Cerebellar cortex (tissue), 1 donor: ENCODE results near the gene FOXC2.
"Not testable (repeated sequence)": the region's sequence is repeated elsewhere in the genome, so short reads cannot be mapped to it uniquely, and the experiment has no call there.

ENCODE experiments used
- DNase-seq: peaks from one replicate; pipeline ENCODE4 v3.0.0-alpha.2; 2015; ENCODE audit warnings: low spot score

Gene FOXC2

DNA sequence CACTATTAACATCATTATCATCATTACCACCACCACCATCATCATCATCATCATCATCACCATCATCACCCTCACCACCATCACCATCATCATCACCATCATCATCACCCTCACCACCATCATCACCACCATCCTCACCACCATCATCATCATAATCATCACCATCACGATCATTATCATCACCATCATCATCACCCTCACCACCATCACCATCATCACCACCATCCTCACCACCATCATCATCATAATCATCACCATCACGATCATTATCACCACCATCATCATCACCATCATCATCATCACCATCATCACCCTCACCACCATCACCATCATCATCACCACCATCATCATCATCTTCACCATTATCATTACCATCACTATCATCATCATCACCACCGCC, 21.3 kb downstream of the FOXC2 start:
- DNase-seq: not testable (repeated sequence)

DNA sequence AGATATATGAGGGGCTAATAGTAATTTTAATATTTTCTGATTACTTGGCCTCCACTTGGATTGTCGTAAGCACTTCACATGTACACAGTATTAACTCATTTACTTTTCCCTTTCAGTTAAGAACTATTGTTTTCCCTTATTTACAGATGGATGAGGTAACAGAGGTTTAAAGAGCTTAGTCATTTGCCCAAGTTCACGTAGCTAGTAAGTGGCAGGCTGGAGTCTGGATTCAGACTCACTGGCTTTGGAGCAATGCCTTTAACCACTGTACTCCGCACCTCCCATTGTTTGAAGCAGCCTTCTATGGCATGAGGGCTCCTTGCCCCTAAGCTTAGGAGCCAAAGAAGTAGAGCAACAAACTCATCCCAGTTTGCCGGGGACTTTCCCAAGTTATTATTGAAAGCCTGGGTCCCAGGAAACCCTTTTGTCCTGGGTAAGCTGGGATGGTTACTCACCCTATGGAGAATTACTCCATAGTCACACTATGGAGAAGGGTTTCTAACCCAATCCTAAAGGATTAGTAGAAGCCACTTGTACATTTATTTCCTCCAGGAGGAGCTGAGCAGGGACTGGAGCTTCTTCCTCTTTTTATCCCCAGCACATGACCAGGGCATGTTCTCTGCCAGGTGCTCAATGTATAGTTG, 24.0 kb downstream of the FOXC2 start:
- no peak for DNase-seq

DNA sequence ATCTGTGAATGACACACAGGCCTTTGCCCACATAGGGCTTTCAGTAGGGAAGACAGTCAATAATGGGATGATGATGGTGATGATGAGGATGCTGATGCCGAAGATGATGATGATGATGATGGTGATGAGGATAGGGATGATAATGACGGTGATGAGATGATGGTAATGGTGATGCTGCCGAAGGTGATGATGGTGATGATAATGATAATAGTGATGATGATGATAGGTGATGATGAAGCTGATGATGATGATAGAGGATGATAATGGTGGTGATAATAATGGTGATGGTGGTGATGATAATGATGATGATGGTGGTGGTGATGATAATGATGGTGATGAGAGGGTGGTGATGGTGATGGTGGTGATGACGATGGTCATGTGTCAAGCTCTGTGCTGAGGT, 24.6 kb downstream of the FOXC2 start:
- DNase-seq: no peak

DNA sequence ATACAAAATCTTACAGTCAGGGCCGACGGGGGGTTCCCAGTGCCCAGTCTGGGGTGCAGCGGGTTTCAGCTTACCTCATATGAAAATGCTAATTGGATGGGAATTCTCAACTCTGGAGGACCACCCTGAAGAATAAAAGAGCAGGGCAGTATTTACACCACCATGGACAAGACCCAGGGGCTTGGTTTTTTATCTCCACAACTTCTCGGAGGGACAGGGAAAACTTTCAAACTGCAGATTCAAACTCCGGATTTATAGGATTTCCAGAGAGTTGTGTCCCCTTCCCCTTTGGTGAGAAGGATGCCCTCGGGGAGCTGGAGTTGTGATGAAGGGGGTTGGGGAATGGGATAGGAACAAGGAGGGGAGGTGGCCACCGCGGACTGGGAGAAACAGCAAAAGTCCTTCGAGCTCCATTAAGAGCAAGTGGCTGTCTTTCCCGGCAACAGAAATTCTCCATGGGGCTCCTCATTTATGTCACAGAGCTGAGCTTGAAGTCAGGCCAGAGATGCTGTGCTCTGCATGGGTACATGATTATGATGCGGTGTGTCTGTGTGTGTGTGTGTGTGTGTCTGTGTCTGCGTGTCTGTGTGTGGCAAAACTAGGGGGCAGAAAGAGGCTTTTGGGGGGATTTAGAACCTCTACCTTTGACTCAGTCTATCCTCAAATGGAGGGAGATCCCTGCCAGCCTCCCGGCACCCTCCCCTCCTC, 27.4 kb downstream of the FOXC2 start:
- DNase-seq: no peak

DNA sequence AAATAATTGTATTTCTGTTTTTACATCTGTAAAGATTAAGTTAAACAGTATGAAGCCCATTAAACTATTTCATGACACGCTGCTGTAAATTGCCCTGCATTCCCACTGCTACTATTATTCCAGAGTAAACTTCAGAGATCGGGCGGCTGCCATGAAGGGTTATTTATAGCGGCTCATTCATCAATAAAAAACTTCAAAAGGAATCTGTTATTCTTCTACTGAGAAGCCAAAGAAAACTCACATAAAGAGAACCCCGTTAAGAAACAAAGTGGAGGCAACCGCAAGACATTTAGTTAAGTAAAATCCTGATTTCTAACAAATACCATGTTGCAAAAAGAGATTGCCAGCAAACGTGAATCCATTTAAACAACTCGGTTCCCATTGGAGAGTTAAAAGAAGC, 28.1 kb downstream of the FOXC2 start:
- DNase-seq: no peak

DNA sequence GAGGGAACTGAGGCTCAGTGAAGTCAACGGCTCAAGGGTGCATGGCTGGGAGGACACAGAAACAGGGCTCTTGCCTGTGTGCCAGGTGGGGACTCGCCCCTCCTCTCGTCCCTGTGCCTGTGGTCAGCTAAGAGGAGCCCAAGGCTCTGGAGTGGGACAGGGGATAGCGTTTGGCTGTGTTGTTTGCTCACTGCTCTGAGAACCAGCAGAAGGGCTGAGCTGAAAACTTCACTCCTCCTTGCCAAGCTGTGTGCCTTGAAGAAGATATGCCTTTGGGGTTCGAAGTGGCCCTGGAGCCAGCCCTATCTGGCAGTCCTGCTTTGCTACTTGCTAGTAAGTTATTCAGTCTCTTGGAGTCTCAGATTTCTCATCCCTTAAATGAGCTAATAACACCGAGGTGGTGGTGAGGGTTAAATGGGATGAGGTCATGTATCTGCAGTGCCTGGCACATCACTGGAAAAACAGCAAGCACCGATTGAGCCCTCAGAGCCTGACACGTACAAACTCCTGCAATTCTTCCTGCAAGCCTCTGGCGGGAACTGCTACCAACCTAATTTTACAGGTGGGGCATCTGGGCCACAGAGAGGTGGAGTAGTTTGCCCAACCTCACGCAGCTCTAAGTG, 29.5 kb downstream of the FOXC2 start:
- no peak for DNase-seq

DNA sequence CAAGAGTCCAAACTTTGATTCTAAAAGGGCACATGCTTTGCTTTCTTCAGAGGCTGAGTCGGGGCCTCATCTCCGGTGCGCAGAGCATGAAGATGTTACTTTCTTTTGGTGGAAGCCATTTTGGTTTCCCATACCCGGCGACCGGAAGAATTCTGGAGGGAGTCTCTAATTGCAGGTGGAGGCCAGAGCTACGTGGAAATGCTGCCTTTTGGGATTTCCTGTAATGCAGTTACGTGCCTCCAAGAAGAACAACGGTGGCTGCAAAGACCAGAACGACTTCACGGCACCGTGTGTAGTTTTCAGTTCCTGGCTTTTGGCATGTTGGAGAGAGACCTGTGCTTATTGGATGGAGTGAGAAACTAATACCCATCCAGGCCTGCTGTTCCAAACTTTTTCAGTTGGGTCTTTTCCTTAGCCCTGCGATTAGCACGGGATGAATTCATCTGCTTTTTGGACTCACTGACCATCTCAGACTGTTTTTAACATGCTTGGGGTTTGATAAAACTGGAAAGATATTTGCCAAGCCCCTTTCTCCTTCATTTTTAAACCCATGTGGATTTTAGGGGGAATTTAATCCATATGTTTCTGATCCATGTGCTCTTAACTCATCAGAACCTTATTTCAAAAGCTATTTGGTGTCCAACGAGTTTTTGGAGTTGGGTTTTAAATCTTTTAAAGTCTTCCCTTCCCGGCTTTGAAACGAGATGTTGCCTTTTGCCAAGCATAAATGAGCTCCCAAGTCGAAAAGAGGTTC, 30.7 kb downstream of the FOXC2 start:
- no peak for DNase-seq

DNA sequence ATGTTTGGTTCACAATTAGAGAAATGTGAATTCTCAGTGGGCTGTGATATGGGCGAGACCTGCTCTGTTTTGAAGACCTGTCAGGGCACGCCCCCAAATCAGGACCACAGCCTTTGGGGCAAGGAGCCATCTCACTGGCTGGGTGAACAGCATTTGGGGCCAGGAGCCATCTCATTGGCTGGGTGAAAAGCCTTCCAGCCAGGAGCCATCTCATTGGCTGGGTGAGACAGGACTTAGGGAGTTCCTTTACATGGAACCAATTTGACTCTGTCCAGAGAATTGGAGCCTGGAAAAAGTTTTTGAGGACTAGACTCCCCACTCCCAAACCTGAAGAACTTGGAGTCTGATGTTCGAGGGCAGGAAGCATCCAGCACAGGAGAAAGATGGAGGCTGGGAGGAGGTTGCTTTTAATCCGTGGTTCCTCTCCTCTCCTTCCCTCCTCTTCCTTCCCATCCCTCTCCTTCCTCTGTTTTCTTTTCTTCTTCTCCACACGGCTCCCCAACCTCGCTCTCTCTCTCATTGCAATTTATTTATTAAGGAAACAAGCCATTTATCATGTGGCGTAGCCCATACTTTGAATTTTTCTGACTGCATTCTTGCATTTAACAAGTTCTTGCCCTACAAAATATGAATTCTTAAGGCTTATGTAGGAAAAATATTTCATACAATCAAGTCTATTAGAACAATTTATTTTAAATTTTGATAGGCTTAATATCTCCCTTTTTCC, 31.4 kb downstream of the FOXC2 start:
- no peak for DNase-seq

DNA sequence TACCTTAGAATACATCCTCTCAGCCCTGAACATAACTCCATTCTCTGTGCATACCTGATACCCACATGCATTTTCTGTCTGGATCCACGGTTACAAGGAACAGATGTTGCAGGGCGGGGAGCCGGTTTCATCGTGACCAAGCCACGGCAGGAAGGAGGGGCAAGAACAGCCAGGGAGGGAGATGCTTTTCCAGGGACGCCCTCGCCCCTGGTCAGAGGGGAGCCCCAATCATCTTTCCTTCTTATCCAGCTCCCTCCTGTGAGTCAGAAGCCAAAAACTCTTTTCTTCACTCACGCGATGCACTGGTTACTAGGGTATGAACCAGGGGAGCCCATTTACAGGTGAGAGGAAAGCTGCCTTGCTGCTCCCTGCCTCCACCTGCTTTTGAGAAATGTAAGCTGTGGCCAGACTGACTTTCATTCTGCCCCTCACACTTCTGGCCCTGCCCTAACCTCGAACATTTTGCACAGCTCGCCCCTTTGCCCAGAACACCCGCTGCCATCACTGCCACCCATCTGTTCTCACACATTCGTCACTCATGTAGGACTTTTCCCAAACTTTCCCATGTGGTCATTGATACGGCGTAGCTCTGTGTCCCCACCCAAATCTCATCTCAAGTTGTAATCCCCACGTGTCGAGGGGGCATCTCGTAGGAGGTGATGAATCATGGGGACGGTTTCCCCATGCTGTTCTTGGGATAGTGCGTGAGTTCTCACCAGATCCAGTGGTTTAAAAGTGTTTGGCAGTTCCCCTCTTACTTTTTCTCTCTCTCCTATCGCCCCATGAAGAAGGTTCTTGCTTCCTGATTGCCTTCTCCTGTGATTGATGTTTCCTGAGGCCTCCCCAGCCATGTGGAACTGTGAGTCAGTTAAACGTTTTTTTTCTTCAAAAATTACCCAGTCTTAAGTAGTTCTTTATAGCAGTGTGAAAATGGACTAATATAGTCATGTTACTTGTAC, 32.3 kb downstream of the FOXC2 start:
- DNase-seq: no peak

DNA sequence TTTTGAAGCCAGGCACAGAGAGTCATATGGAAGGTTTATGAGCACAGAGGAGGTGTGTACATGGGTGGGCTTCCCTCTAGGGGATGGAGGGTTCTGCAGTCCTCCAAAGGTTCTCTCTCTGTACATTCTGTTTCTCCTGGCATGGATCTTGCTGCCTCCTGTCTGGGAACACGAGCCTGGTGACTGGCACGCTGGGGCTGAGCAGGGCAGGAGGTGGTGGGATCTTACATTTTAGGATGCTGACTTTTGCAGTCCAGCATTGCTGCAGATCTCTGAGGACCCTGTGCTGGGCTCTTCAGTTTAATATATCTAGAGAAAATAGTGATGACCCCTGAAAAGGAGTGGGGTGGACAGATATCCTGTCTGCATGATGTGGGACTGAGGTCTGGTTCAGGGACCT, 34.7 kb downstream of the FOXC2 start:
- no peak for DNase-seq

DNA sequence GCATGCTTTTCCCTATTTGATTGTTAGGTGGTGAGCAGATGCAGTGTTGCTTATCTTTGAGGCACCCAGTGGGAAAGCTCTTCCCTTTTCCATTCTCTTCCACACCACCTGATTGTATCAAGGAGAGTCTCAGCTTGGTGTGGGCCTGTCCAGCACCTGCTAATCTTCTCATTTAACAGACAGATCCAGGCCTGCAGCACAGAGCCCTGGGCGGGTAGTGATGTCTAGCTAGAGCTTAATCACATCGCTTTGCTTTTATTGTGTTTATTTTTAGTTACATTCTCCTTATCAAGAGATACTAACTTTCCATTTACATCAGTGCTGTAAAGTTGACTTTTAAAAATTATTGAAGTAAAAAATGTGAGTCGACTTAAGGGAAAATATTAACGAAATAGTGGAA, 35.9 kb downstream of the FOXC2 start:
- DNase-seq: no peak

DNA sequence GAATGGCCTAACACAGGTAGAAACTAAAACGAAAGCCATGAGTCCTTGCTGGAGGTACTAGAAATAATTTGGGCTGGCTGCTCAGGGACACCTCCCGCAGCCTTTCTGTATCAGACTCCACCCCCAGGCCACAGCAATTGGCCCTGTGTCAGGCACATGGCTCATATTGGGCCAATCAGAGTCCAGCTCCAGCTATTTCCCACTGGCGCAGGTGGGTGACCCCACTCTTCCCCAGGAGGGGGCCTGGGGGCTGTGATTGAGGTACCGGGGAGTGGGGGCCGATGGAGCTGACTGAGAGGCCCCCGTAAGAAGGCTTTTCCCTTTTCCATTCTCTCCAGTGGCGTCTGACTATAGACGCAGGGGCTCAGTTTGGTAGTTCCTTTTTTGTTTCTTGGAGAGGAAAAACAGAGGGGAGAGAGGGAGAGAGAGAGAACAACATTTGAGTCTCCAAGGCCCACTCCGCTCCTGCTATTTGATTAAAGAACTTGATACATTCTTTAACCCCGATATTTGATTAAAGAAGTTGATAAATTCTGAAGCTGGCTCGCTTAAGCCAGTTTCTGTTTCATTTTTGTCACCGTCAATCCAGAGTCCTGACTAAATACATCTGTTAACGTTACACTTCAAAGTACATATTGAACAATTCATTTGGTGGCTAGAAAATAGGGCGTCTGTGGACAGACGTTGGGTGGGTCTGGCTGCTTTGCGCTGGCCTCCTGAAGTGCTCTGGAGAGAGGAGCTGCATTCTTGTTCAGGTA, 38.0 kb downstream of the FOXC2 start:
- no peak for DNase-seq

DNA sequence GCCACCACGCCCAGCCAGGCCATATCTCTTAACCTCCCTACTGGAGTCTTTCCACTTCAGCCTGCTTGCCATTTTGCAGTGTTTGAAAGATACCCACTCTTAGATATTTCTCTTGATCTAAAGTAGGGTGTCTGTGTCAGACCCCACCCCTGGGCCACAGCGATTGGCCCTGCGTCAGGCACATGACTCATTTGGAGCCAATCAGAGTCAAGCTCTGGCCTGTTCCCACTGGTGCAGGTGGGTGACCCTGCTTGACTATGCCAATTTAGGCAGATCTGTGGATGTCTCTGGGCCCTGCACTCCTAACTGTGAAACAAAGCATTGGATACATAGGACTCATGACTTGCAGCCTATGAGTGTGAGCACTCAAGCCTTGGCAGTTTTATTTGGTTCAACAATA, 39.3 kb downstream of the FOXC2 start:
- DNase-seq: no peak

DNA sequence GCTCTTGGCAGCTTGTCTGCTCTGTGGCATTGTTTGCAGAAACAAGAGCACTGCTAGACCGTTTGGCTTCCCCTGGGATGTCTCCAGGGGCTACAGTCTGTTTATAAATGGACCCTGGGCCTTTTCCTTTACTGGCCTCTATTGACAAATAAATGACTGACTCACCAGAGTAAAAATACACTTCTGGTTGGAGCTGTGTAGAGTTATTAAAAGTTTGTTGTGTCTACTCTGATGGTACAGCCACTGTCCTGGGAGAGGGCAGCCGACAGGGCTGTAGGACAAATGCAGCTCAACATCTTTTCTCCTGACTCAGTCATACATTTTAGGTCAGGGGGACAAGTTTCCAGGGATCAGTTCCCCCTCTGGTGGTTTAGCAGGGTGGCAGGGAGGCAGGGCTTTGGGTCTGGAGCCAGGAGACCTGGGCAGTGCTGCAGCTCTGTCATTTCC, 41.7 kb downstream of the FOXC2 start:
- DNase-seq: no peak

DNA sequence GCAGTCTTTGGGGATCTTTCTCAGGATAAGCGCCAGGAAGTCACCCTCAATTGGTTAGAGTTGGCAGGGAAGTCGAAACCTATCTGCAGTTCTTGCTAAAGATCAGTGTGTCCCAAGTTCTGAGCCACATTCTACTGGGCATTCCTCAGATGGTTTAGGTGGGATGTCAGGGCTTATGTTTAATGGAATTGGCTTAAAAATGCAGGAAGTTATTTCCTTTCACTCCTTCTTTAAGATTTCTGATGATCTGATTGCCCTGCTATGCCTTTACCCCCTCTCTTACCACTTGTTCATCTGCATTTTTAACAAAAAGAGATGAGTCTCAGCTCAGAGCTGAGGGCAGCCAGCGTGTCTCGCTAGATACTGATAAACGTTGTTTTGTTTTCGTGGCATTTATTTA, 42.5 kb downstream of the FOXC2 start:
- peak; percentile 36 for DNase-seq

DNA sequence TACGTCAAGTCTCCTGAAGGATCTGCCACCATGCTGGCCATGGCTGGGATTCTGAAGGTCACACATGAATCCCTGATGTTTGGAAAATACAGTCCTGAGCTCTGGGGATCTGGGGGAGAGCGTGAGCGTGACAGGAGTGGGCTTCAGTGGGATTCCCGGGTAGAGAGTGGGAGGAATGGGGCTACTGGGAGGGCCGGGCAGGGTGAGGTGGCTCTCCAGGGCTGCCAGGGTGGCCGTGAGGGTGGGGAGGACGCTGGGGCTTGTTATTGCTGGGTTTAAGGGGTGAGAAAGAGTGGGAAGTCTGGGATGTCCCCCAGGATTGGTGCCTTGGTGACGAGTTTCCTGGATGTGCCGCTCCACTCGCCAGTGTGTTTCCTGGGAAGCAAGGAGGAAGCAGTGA, 43.0 kb downstream of the FOXC2 start:
- DNase-seq: no peak

DNA sequence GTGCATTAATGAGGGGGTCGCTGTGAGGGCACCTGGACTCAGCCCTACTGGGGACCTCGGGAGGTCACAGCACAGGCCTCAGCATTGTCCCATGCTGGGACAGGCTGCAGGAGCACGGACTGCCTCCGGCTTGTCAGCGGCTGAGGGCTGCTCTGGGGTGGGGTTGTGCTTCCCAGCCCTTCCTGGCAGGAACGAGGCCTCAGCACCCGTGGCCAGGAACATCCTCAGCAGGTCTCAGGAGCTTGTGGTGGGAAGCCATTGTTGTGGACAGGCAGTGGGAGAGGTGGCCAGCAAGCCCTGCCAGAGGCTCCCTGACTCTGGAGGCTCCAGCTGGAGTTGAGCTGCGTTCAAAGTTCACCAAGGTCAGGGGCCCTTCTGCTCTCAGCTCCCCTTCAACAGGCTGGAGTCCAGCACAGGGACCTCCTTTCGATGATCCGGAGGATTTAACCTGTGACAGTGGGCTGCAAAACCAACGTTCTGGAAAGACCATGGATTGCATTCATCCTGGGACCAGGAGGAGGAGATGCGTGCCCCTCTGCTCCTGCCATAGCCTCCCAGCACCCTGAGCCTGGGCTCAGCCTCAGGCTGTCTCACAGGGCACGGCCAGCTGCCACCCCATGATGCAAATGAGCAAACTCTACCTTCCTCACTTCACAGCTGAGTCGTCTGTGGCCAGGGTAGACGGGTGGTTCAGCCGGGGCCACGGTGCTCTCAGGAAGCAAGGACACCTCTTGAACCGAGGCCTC, 44.3 kb downstream of the FOXC2 start:
- no peak for DNase-seq

DNA sequence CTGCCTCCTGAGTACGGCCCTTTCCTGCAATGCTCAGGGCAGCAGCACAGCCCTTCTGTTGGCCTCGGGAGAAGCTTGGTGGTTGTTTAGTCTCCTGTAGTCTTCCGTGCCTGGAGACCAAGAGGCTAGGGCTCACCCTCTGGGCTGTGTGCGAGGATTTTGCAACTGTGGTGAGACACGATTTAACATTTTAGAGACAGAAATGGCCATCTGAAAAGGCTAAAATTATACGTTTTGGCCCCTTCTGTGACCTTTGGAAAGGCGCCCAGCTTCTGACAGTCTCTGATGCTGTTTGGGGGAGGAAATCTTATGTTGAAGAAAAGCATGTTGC, 44.9 kb downstream of the FOXC2 start:
- no peak for DNase-seq

DNA sequence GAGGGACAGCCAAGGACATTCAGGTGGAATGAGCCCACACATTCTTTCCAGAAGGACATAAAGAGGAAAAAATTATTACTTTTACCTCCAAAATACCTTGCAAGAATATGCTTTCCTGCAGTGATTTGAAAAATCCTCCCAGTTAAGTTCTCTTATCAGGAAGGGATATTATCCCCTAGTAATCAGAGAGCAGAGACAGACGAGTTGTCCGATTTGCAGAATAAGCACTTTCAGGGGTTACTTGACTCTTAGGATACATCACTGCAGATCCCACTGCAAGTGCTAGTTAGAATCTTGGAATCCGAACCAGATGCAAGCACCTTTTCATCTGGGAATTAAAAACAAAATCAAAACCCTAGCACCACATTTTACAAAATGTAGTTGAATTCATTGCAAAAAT, 45.3 kb downstream of the FOXC2 start:
- no peak for DNase-seq

DNA sequence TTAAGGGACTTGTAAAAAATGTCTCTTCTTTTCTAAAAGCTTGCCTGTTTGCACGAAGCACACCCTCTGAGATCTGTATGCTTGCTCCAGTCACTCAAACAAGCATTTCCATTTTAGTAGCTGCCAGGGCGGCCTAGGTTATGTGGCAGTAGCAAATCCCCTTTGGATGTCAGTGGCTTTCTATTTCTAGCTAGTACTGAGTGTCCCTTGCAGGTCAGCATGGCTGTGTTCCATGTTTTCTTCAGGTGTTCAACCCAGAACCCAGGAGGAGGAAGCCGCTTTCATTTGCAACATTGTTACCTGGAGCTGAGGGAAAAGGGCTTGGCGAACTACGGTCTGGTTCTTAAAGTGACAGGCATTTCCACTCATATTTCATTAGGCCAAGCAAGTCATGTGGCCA, 48.1 kb downstream of the FOXC2 start:
- DNase-seq: peak; percentile 9
